ENCODE results near the gene GNA14. TPM values are rescaled to one million over a fixed set of nuclear protein-coding genes. Genes with fewer than 3 reads are reported as not detected.

GNA14 gene
- total RNA-seq, 4 donors from 2014 or later = 0.13 to 1.9 (median 1.0) TPM

- no peak for DNase-seq (ENCODE audit: low spot score in 2 of 2)
- no peak for TF ChIP-seq POLR2A (IDR thresholded peaks at IDR 0.05)
- no peak for TF ChIP-seq CTCF (IDR thresholded peaks at IDR 0.05)
- intact Hi-C loops (cut with DNase I; ENCODE audit: low total_unique reads) = no loop called here
- H3K4me3 ChIP-seq (ENCODE audit: low read depth, poor library complexity, severe bottlenecking) = no peak overlapping the region
These were observed 263.7 kb downstream of the GNA14 start for GRCh38 chr9:77384406-77384805.

GRCh38 chr9:77375956-77376532, 272.1 kb downstream of the GNA14 start:
- TF ChIP-seq POLR2A (IDR thresholded peaks at IDR 0.05) = no peak
- TF ChIP-seq CTCF (IDR thresholded peaks at IDR 0.05) = no peak
- no peak overlapping the region for H3K4me3 ChIP-seq (ENCODE audit: low read depth, poor library complexity, severe bottlenecking)
- intact Hi-C loops (cut with DNase I; ENCODE audit: low total_unique reads) = no loop called here
- WGBS, 2 donors = 94 to 96% methylated on average over 6 of the region's 6 CpGs
- no peak for DNase-seq (ENCODE audit: low spot score in 2 of 2)

- TF ChIP-seq CTCF (IDR thresholded peaks at IDR 0.05) = no peak
- no peak for TF ChIP-seq POLR2A (IDR thresholded peaks at IDR 0.05)
- DNase-seq (ENCODE audit: low spot score in 2 of 2) = no peak
- no peak overlapping the region for H3K4me3 ChIP-seq (ENCODE audit: low read depth, poor library complexity, severe bottlenecking)
- WGBS, 2 donors = 97% methylated on average over 3 of the region's 3 CpGs
- intact Hi-C loops (cut with DNase I; ENCODE audit: low total_unique reads) = no loop called here
These were observed 273.9 kb downstream of the GNA14 start for GRCh38 chr9:77374266-77374665.

Data from lower leg skin (tissue), 4 donors.